Small intestine (tissue), 7 donors: ENCODE data around the gene RAB37. TPM values are rescaled to one million over a fixed set of nuclear protein-coding genes. Genes with fewer than 3 reads are reported as not detected.

Experiments
- DNase-seq, 2 donors: peaks; one replicate each; pipeline versions ENCODE4 v3.0.0 to v3.0.0-alpha.2; 2013
- FAIRE-seq: peaks from 2 replicates; lab custom pipeline; 2012; peaks lifted over from hg19 to GRCh38; lab: Jason Lieb, UNC
- H3K27ac ChIP-seq, 3 donors: one replicate each; pipeline ENCODE4 v1.5.1; 2013; ENCODE audit warnings: low read length in 2 of 3, mild to moderate bottlenecking in 2 of 3, control low read depth in 1 of 3, inconsistent platforms in 1 of 3, low read depth in 1 of 3, moderate library complexity in 1 of 3
- H3K27me3 ChIP-seq, 3 donors: one replicate each; pipeline ENCODE4 v1.6.1; 2013; ENCODE audit warnings: low read length in 3 of 3, inconsistent platforms in 1 of 3; ENCODE audit not compliant: control insufficient read depth in 3 of 3, insufficient read depth in 3 of 3
- H3K36me3 ChIP-seq, 3 donors: one replicate each; pipeline ENCODE4 v1.6.1; 2013; ENCODE audit warnings: low read length in 3 of 3, inconsistent platforms in 1 of 3, low read depth in 1 of 3, mild to moderate bottlenecking in 1 of 3, moderate library complexity in 1 of 3; ENCODE audit not compliant: control insufficient read depth in 3 of 3, insufficient read depth in 2 of 3
- H3K4me1 ChIP-seq, 3 donors: one replicate each; pipeline ENCODE4 v1.6.1; 2013; ENCODE audit warnings: low read length in 2 of 3, inconsistent platforms in 1 of 3, low read depth in 1 of 3, mild to moderate bottlenecking in 1 of 3, moderate library complexity in 1 of 3; ENCODE audit not compliant: control insufficient read depth in 3 of 3, insufficient read depth in 2 of 3
- H3K4me3 ChIP-seq, 3 donors: one replicate each; pipeline ENCODE4 v1.5.1; 2013; ENCODE audit warnings: low read length in 3 of 3, control low read depth in 1 of 3, inconsistent platforms in 1 of 3, low read depth in 1 of 3, mild to moderate bottlenecking in 1 of 3, moderate library complexity in 1 of 3
- H3K9me3 ChIP-seq, 2 donors: one replicate each; pipeline ENCODE4 v1.6.1; 2013; ENCODE audit warnings: low read depth in 1 of 2, low read length in 1 of 2; ENCODE audit not compliant: control insufficient read depth in 2 of 2, insufficient read depth in 1 of 2
- WGBS, 3 donors: extraction: QIAGEN DNeasy Blood & Tissue Kit; methylation state at CpG; one replicate each; pipeline ENCODE4 v1.1.7; 2013; 5-methylcytosine and 5-hydroxymethylcytosine counted together
- polyA plus RNA-seq, 4 donors: library from polyadenylated mRNA; stranded (reverse) in 3 of 4; unstranded in 1 of 4; fragments of 200-250 nt in 3 of 4; fragments of 120-200 nt in 1 of 4; gene quantifications; one replicate each; pipeline versions ENCODE4 v1.2.1 to v1.2.3, GENCODE V29; 2013
- donor health status: healthy with polysubstance abuse.
- donor health status: control.
- donor health status: control.
- donor health status: Bipolar disorder and iron deficiency.
- donor health status: healthy.

The RAB37 gene
- polyA plus RNA-seq, 4 donors = 1.8 to 18.7 (median 4.1) TPM

DNA sequence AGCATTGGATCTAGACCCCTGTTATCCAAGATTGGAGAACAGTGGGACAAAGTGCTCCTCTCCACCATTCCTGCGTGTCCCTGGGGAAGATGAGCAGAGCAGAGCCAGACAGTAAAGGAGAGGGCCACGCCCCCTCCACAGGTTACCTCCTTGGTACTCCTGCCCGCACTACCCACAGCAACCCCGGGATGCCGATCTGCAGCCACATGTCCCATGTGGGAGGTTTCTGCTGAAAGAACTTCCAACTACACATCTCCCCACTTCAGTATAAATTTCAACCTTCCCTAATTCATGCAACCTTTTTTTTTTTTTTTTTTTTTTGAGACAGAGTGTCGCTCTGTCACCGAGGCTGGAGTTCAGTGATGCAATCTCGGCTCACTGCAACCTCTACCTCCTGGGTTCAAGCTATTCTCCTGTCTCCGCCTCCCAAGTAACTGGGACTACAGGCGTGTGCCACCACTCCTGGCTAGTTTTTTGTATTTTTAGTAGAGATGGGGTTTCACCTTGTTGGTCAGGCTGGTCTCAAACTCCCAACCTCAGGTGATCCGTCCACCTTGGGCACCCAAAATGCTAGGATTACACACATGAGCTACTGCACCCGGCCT is 2.3 kb downstream of the RAB37 start:
- H3K4me3 ChIP-seq = no peak overlapping the region
- H3K36me3 ChIP-seq = no peaks in the 10 kb centered on the region
- FAIRE-seq (no peak), DNase-seq (no peak)
- 72 to 81% (median 80%) methylated on average over 12 of the region's 12 CpGs for WGBS, 3 donors
- peaks cover 0 to 46% (median 15%) of the 10 kb centered on the region in 3 donors for H3K4me1 ChIP-seq
- no peaks in the 10 kb centered on the region for H3K9me3 ChIP-seq
- H3K27ac ChIP-seq = no peak overlapping the region
- peaks cover 0 to 13% (median 0%) of the 10 kb centered on the region in 3 donors for H3K27me3 ChIP-seq

DNA sequence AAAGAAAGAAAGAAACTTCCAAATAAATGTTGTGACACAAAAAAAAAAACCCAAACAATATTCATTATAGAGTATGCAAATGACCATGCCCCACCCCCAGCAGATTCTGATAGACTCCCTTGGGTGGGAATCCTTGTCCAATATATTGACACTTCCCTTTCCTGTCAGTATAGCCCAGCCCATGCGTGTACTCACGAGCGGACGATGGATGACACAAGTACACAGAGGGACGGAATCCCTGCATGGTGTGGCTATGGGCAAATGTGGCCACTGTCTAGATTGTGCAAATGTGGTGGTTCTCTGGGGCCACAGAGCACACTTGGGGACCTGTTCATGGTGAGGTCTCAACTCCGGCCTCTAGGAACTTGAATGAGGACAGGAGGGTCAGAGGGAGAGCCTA is 3.1 kb downstream of the RAB37 start:
- no peak for DNase-seq
- Histone ChIP-seq H3K9me3 (no peaks in the 10 kb centered on the region), H3K4me3 (no peak overlapping the region), H3K27me3 (peaks cover 0 to 13% (median 0%) of the 10 kb centered on the region in 3 donors), H3K36me3 (no peaks in the 10 kb centered on the region), H3K4me1 (peaks cover 0 to 54% (median 15%) of the 10 kb centered on the region in 3 donors), H3K27ac (no peak overlapping the region)
- 79 to 94% (median 85%) methylated on average over 6 of the region's 6 CpGs for WGBS, 3 donors
- FAIRE-seq = no peak

DNA sequence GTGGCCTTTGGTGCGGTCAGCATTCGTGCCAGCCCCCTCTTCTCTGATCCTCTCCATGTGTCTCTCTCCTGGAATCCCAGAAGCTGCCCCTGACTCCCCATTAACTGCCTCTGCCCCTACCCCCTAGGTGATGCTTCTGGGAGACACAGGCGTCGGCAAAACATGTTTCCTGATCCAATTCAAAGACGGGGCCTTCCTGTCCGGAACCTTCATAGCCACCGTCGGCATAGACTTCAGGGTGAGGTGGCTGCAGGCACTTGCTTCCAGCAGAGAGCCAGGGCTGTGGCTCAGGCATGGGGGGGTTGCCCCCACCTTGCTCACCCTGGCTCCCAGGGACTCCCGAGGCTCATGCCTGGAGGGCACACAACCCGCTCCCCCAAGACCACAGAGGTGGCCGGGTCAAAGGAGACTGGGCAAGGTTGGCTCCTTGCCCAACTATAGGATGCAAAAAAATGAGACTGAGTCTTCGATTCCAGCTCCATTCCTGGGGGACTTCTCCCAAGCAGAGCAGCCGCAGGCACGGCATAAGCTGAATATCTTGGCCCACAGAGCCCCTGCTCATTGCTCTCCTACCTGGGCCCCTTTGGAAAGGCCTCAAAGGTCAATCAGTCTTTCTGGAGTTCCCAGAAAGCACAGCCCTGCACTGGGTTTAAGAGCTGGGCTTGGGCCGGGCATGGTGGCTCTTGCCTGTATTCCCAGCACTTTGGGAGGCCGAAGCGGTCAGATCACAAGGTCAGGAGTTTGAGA is 3.8 kb downstream of the RAB37 start:
- Histone ChIP-seq H3K27me3 (peaks cover 0 to 13% (median 0%) of the 10 kb centered on the region in 3 donors), H3K4me1 (peaks cover 0 to 59% (median 15%) of the 10 kb centered on the region in 3 donors), H3K4me3 (no peak overlapping the region), H3K27ac (no peak overlapping the region), H3K9me3 (no peaks in the 10 kb centered on the region), H3K36me3 (no peaks in the 10 kb centered on the region)
- WGBS, 3 donors = 83 to 89% (median 88%) methylated on average over 17 of the region's 17 CpGs
- FAIRE-seq (no peak), DNase-seq (peak in 1 of 2 donors; percentile 31)

DNA sequence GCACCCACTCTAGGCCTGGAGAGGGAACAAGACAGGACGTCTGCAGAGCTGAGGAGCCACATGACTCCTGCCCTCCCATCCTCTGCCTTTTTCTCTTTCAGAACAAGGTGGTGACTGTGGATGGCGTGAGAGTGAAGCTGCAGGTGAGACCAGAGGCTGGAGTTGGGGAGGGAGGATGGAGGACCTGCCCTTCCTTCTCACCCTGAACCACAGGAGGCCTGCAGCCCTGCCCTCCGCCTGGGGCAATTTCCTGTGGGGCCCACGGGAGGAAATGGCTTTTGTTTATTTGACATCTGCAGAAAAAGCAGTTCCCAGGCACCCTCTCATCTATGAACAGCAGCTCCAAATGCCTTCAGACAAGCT is 5.1 kb downstream of the RAB37 start:
- peaks cover 0 to 9% (median 0%) of the 10 kb centered on the region in 3 donors for H3K27me3 ChIP-seq
- 9 to 27% (median 10%) methylated on average over 4 of the region's 4 CpGs for WGBS, 3 donors
- no peak overlapping the region for H3K4me3 ChIP-seq
- H3K9me3 ChIP-seq = no peaks in the 10 kb centered on the region
- H3K27ac ChIP-seq = peak overlapping the region in 1 of 3 donors; percentile 41
- peaks cover 0 to 66% (median 12%) of the 10 kb centered on the region in 3 donors for H3K4me1 ChIP-seq
- no peak for FAIRE-seq
- DNase-seq = peak; percentile 43 to 61
- H3K36me3 ChIP-seq = no peaks in the 10 kb centered on the region

DNA sequence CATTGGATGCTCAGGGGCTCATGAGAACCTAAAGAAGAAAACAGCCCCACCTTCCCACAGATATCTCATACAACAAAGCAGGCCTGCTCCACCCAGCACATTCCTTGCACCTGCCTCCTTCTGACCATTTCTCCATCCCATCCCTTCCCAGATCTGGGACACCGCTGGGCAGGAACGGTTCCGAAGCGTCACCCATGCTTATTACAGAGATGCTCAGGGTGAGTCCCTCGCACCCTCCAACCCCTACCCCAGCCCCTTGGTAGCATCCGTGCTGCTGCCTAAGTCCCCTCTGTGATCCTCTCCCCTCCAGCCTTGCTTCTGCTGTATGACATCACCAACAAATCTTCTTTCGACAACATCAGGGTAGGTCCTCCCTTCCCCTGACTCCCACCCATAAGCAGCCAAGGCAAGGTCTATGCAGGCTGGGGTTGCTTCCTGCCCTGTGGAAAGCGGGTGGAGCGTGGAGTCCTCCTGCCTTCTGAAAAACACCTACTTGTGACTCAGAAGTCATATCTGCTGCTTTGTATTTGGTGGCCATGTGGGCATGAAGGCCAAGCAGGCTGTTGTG is 6.0 kb downstream of the RAB37 start:
- peaks cover 0 to 66% (median 3%) of the 10 kb centered on the region in 3 donors for H3K4me1 ChIP-seq
- no peaks in the 10 kb centered on the region for H3K36me3 ChIP-seq
- H3K27me3 ChIP-seq = peaks cover 0 to 3% (median 0%) of the 10 kb centered on the region in 3 donors
- H3K9me3 ChIP-seq = no peaks in the 10 kb centered on the region
- WGBS, 3 donors = 92 to 94% (median 94%) methylated on average over 9 of the region's 9 CpGs
- H3K4me3 ChIP-seq = no peak overlapping the region
- FAIRE-seq (no peak), DNase-seq (peak in 1 of 2 donors; percentile 1)
- H3K27ac ChIP-seq = peak overlapping the region in 1 of 3 donors; percentile 25

DNA sequence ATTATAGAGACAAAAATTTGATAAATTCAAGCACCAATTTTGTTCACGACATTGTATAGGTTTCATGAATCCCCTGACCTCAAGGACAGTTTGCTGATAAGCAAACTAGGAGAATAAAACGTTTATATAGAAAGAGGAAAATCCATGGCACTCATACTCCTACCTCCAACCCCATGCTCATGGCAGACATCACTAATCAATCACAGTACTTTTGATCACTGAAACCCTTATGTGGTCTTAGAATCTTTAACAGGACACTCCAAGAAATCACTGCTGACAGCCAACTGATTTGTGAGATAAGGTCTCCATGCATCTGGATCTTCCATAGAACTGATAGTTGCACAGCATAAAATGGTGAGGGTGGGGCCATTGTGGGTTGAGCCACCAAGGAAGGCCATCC is 6.7 kb downstream of the RAB37 start:
- no peaks in the 10 kb centered on the region for H3K36me3 ChIP-seq
- 37 to 70% (median 54%) methylated on average over 2 of the region's 2 CpGs for WGBS, 3 donors
- no peak overlapping the region for H3K4me3 ChIP-seq
- DNase-seq (no peak), FAIRE-seq (no peak)
- no peaks in the 10 kb centered on the region for H3K9me3 ChIP-seq
- peaks cover 0 to 60% (median 0%) of the 10 kb centered on the region in 3 donors for H3K4me1 ChIP-seq
- no peak overlapping the region for H3K27ac ChIP-seq
- H3K27me3 ChIP-seq = no peaks in the 10 kb centered on the region

DNA sequence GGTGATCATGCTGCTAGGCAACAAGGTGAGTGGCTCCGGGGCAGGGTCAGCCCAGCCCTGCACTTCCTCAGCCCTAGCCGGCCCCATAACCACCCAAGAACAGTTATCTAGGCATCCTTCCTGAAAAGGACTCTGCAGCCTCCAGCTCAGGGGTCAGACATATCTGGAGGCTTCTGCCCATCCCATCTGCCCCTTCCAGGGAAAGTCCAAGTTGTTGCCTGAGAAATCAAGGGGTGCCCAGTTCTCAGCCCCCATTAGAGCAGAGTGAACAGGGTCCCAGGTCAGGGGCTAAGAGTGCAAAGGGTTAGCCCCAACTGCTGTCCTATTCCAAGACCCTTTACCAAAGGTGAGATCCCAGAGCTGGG is 7.3 kb downstream of the RAB37 start:
- 50 to 53% (median 51%) methylated on average over 2 of the region's 2 CpGs for WGBS, 3 donors
- FAIRE-seq = no peak

DNA sequence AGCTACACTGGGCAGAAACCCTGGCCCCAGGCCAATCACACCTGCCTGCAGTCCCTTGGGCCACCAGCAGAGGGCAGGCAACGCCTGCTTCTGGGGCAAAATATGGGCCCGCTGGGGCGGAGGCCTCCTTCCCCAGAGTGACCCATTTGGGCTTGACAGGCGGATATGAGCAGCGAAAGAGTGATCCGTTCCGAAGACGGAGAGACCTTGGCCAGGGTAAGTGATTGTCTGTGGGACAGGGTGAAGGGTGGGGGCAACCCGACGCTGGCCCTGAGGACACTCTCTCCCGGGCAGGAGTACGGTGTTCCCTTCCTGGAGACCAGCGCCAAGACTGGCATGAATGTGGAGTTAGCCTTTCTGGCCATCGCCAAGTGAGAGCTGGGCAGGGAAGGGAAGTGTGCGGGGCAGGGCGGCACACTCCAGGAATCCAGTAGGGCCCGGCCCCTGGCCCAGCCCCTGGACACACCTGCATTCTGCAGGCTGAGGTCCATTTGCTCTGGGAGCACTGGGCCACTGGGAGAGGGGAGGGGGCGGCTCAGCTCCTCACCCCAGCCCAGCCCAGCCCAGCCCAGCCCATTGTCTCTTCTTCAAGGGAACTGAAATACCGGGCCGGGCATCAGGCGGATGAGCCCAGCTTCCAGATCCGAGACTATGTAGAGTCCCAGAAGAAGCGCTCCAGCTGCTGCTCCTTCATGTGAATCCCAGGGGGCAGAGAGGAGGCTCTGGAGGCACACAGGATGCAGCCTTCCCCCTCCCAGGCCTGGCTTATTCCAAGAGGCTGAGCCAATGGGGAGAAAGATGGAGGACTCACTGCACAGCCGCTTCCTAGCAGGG is 7.9 kb downstream of the RAB37 start:
- FAIRE-seq (no peak), DNase-seq (peak; percentile 86 to 90)
- 27 to 38% (median 28%) methylated on average over 24 of the region's 24 CpGs for WGBS, 3 donors
- peak overlapping the region in 1 of 3 donors; percentile 6 for H3K4me3 ChIP-seq
- no peaks in the 10 kb centered on the region for H3K9me3 ChIP-seq
- H3K27ac ChIP-seq = peak overlapping the region; percentile 14 to 75 (median 69)
- peaks cover 0 to 57% (median 0%) of the 10 kb centered on the region in 3 donors for H3K4me1 ChIP-seq
- no peaks in the 10 kb centered on the region for H3K27me3 ChIP-seq
- H3K36me3 ChIP-seq = peaks cover 0 to 7% (median 0%) of the 10 kb centered on the region in 3 donors

More for the DNA sequence above, 7.3 kb downstream of the RAB37 start:
- no peak overlapping the region for H3K27ac ChIP-seq
- peaks cover 0 to 57% (median 0%) of the 10 kb centered on the region in 3 donors for H3K4me1 ChIP-seq
- no peak for DNase-seq
- H3K4me3 ChIP-seq = no peak overlapping the region
- no peaks in the 10 kb centered on the region for H3K9me3 ChIP-seq
- H3K27me3 ChIP-seq = no peaks in the 10 kb centered on the region
- H3K36me3 ChIP-seq = peaks cover 0 to 2% (median 0%) of the 10 kb centered on the region in 3 donors
